ENCODE data around the gene NACC2.
A peak's percentile ranks its signal among the peaks of the same experiment; 100 is the strongest.
"Not testable (repeated sequence)": the region's sequence is repeated elsewhere in the genome, so short reads cannot be mapped to it uniquely, and the experiment has no call there.

Gene NACC2

DNA sequence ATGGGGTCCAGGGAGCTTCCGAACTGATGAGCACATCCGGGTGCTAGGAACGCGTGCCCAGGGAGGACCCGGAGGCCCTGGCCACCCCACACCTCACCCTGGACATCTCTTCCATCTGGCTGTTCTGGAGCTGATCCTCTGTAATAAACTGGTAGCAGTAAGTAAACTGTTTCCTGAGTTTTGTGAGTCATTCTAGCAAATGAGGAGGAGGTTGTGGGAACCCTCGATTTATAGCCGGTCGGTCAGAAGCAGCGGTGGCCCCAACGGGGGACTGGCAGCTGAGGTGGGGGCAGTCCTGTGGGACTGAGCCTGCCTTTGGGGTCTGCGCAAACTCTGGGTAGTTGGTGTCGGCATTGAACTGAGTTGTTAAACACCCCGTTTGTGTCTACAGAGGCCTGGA, 118.6 kb downstream of the NACC2 start:
- in situ Hi-C loops (cut with MboI; ENCODE audit: low pct_unique_long_range_greater_than_20kb, low sequenced_read_pairs), result no loop called here
- DNase-seq, result no peak

DNA sequence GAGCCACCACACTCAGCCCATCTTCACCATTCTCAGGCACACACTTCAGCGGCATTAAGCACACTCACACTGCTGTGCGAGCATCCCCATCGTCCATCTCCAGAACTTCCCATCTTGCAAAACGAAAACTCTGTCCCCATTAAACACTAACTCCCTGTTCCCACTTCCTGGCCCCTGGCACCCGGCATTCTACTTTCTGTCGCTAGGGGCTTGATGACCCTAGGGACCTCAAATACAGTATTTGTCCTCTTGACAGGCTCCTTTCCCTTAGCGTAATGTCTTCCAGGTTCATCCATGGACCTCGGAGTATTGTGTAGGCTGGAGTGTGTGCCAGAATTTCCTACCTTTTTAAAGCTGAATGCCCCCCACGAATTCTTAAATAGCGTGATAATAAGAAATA, 119.3 kb downstream of the NACC2 start:
- no peak for DNase-seq
- in situ Hi-C loops (cut with MboI; ENCODE audit: low pct_unique_long_range_greater_than_20kb, low sequenced_read_pairs), result no loop called here

DNA sequence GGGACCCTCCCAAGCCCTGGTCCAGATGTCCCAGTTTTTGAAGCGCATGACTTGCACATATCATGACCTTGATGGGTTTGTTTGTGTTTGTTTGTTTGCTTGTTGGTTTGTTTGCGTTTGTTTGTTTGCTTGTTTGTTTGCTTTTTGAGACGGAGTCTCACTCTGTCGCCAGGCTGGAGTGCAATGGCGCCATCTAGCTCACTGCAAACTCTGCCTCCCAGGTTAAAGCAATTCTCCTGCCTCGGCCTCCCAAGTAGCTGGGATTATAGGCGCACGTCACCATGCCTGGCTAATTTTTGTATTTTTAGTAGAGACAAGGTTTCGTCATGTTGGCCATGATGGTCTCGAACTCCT, 120.9 kb downstream of the NACC2 start:
- no peak for DNase-seq
- in situ Hi-C loops (cut with MboI; ENCODE audit: low pct_unique_long_range_greater_than_20kb, low sequenced_read_pairs), result no loop called here

DNA sequence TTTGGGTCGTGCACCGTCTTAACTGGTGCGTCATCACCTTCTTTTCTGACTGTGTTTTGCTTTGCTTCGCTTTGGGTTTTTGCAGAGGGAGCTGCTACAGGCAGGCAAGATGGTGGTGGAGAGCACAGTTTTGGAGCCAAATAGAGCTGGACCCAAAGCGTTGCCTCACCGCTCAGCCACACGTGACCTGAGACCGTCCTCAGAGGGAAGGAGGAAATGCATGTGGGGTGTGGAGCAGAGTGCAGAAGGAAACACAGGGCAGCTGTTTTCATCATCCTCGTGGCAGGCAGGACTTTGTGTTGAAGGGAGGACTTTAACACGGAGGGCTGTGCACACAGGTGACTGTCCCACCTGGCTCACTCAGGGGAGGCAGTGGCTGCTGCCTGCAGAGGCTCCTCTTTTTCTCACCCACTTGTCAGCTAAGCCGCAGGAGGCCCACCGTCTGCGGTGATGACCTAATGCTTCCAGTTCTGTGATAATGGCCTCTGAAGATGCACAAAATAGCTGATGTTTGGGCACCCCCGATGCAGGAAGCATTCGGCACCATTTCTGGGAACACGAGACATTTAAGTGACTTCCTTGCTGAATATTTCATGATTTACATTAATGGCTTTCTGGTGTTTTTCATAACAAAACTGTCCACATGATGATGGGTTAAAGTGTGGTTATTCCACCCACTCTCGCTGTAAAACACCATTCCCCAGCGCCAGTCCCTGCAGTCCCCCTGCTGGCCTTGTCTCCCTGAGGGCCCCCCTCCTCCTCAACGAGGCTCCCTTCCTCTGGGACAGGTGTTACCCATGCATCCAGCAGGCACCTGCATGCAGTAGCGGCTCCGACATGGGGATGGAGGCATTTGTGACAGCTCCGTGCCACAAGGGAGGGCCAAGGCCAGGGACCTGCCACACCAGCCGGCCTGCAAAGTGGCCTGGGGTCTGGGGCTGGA, 121.5 kb downstream of the NACC2 start:
- in situ Hi-C loops (cut with MboI; ENCODE audit: low pct_unique_long_range_greater_than_20kb, low sequenced_read_pairs), result no loop called here
- DNase-seq, result no peak

DNA sequence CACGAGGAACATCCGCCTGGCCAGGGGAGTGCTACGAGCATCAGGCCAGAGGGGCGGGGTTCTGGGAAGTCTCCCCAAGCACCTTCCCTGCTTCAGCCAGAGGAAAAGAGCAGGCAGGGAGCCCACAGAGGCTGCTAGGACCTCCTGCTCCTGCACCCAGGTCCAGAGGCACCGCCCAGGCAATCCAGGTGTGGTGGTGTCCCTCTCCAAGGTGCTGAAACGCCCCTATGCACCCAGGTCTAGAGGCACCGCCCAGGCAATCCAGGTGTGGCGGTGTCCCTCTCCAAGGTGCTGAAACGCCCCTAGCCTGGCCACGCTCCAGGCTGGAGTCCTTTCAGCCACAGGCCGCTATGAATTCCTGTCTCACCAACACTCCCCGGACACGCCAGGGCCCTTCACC, 123.2 kb downstream of the NACC2 start:
- DNase-seq, result no peak

DNA sequence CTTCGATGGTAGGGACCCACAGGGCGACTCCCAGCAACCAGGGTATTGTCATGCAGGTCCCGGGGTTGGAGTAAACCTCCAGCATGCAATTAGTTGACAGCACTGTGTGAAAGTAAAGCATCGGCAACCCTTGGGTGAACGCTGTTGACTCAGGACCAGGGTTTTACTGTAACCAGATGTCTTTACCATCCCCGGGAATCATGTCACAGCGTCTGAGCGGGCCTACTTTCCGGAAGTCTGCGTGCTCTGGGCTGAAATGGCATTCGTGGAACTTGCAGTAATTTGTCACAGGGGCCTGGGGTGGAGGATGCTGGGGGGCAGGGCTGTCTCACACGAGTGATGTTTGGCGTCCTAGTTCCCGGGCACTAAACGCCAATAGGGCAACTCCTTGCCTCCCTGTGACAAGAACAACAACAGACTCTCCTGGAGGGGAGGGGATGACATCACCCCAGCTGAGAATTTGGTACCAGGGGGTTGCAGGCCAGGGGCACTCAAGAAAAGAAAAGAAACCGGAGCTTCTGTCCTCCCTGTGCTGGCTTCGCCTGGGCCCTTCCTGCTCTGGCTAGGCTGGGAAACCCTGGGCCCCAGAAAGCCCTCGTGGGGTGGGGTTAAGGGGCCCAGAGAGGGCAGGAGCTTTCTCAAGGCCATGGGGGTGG, 123.8 kb downstream of the NACC2 start:
- in situ Hi-C loops (cut with MboI; ENCODE audit: low pct_unique_long_range_greater_than_20kb, low sequenced_read_pairs), result no loop called here
- DNase-seq, result no peak

More for the DNA sequence above, 123.2 kb downstream of the NACC2 start:
- in situ Hi-C loops (cut with MboI; ENCODE audit: low pct_unique_long_range_greater_than_20kb, low sequenced_read_pairs), result no loop called here

DNA sequence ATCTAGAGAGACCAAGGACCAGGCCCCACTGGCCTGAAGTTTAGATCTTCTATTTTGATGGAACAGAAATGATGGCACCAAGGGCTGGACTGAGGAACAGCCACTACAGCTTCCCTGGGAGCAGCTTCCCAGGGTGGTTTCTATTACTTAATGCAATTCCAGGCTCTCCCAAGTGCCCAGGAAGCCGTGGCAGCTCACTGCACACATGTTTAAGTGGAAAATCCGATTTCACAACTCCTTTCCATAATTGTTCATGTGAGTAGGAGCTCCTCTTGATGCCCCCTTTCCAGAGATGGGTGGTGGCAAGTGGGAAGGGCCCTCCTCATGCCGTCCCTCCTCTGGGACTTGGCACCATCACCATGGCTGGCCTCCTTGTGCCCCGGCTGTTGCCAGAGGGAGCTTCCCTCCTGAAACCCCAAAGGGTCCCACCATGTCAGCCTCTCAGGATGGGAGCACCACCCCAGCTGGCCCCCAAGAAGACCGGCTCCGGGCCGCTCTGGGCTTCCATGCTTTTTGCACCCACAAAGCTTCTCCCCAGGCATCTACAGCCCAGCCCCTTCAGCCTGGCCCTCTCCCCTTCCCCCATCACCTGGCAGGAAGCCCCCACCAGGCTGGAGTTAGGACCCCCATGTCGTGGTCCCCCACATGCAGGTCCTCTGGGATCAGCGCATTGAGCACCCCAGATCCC, 124.8 kb downstream of the NACC2 start:
- no peak for DNase-seq
- in situ Hi-C loops (cut with MboI; ENCODE audit: low pct_unique_long_range_greater_than_20kb, low sequenced_read_pairs), result no loop called here

DNA sequence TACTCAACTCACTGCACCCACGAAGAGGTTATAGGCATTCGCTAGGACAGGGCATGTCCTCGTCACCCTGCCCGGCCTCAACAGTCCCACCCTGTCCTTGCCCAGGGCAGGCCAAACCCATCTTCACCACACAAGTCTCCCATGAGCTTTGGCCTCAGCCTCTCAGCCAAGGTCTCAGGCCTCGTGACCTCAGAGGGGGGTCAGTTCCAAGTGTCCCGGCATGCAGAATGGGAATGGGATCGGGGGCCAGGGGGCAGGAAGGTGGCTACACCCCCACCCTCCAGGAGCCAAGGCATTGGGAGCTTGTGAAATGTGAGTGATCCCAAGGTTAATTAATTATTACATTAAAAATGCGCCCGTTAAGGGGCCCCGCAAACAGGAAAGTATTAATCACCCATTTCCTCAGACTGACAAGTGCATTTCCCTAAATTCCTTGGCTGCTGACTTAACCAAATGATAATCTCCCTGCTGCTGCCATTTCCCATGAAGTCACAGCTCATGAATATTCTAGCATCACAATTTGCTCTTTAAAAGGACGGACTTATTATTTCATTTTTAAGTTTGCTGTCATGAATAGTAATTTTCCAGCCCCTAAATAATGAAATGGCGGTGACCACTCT, 125.9 kb downstream of the NACC2 start:
- in situ Hi-C loops (cut with MboI; ENCODE audit: low pct_unique_long_range_greater_than_20kb, low sequenced_read_pairs), result no loop called here
- DNase-seq, result no peak

DNA sequence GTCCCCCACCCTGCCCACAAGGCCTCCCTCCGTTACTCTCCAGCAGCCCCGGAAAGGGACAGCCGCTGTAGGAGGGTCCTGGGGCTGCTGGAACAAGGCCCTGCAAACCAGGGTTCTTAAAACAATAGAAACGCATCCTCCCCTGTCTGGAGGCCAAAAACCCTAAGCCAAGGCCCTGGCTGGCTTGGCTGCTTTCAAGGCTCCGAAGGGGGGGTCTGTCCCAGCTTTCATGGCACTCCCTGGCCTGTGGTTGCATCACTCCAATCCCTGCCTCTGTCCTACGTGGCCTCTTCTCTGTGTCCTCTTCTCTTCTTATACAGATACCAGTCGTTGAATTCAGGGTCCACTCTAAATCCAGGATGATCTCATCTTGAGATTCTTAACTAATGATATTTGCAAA, 126.5 kb downstream of the NACC2 start:
- DNase-seq, result no peak
- in situ Hi-C loops (cut with MboI; ENCODE audit: low pct_unique_long_range_greater_than_20kb, low sequenced_read_pairs), result no loop called here

DNA sequence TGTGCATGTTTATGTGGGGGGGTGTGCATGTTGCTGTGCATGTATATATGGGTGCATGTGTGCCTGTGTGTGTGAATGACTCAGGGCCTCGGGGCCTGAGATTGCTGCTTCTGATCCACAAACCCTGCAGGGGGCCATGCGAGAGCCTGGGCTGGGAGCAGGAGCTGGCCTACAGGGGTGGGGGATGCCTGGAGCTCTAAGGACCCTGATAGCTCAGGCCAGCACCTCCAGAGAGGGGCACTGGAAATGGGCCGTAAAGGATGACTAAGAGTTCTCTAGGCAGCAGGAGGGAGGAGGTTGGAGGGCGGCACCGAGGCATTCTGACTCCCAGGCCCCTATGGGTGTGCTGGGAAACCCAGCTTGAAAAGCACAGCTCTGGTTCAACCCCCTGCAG, 127.0 kb downstream of the NACC2 start:
- in situ Hi-C loops (cut with MboI; ENCODE audit: low pct_unique_long_range_greater_than_20kb, low sequenced_read_pairs), result no loop called here
- DNase-seq, result no peak

DNA sequence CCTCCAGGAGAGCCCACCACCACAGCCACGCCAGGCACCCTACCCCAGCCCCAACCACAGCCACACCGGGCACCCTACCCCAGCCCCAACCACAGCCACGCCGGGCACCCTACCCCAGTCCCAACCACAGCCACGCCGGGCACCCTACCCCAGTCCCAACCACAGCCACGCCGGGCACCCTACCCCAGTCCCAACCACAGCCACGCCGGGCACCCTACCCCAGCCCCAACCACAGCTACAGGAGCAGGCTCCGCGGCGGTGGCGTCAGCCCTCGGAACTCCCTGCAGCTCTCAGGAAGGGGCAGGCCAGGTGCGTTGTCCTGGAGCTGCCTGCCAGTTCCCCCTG, 128.2 kb downstream of the NACC2 start:
- DNase-seq; in situ Hi-C loops (cut with MboI; ENCODE audit: low pct_unique_long_range_greater_than_20kb, low sequenced_read_pairs): not testable (repeated sequence)

DNA sequence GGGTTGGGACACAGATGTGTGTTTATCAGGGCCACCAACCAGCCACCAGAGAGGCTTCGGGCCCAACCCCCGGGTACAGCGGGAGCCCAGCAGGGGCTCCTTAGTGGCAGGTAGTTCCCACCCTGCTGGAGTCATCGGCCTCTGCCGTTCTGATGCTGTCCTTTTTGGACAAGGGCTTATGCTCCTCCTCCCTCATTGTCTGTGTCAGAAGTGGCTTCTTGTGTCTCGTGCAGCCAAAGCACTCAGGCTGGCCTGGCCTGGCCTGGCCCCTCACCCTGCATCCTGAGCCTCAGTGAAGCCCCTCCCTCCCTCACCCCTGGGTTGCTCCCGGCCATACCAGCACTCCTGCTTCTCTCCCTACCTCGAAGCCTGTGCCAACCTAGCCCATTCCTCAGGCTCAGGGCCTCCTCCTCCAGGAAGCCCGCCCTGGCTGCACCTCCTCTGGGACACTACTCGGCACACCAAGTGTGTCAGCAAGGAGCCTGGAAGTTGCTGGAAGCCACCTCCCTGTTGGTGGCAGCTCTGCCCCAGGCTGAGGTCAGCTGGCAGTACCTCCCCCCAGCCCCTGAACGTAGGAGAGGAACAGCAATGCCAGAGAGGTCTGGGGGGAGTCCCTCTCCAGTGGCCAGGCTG, 129.8 kb downstream of the NACC2 start:
- DNase-seq, result no peak
- in situ Hi-C loops (cut with MboI; ENCODE audit: low pct_unique_long_range_greater_than_20kb, low sequenced_read_pairs), result no loop called here

DNA sequence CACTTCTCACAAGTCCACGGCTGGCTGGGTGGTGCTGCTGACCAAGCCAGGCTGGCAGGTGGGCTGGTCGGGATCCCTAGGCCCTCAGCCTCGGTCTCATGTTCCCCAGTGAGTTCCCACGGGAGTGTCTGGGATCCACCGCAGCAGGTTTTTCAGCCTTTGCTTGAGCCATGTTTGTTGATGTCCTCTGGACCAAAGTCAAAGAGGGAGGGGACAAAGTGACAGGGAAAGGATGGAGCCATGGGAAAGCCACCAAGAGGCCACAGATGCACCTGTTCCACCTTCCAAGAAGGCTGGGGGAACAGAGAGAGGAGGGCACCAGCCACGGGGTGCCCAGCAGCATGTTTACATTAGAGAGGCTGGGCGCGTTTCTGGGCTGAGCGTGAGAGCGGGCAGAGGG, 131.2 kb downstream of the NACC2 start:
- DNase-seq, result no peak
- in situ Hi-C loops (cut with MboI; ENCODE audit: low pct_unique_long_range_greater_than_20kb, low sequenced_read_pairs), result no loop called here

DNA sequence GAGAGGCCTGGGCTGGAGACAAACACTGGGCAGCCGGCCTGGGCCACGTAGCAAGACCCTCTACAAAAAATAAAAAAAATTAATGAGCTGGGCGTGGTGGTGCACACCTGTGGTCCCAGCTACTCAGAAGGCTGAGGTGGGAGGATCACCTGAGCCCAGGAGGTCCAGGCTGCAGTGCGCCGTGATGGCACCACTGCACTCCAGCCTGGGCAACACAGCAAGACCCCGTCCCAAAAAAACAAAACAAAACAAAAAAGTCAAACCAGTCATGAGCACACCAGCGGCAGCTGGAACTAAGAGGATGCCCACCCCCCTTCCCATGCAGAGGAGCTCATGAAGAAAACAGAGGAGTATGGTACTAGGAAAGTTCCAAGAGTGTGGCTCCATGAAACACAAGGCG, 131.8 kb downstream of the NACC2 start:
- in situ Hi-C loops (cut with MboI; ENCODE audit: low pct_unique_long_range_greater_than_20kb, low sequenced_read_pairs), result no loop called here
- DNase-seq, result no peak

DNA sequence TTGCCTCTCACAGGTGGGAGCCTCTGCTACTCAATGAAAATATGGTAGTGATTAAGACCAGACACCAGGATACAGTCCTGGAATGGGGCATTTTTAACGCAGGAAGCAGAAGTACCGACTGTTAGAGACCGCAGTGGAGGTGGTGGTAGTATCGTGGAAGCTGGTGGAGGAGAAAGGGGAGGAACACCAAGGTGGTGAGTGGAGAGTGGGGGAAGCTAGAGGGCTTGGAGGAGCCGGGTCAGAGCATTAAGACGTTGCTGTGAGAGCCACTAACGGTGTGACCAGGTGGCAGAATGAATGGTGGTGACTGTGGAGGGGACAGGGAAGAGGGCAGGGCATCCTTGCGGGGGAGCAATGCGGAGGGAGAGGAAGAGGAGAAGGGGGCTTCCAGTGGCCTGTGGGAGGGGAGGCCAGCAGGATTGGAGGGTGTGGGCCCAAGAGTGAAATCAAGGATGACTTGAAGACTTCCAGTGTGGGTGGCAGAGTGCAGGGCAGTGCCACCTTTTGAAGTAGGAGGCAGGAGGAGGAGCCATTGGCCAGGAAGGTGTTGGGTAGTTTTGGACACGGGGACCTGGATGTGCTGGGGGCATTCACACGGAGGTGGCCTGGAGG, 132.3 kb downstream of the NACC2 start:
- DNase-seq, result peak; percentile 68
- in situ Hi-C loops (cut with MboI; ENCODE audit: low pct_unique_long_range_greater_than_20kb, low sequenced_read_pairs), result no loop called here

DNA sequence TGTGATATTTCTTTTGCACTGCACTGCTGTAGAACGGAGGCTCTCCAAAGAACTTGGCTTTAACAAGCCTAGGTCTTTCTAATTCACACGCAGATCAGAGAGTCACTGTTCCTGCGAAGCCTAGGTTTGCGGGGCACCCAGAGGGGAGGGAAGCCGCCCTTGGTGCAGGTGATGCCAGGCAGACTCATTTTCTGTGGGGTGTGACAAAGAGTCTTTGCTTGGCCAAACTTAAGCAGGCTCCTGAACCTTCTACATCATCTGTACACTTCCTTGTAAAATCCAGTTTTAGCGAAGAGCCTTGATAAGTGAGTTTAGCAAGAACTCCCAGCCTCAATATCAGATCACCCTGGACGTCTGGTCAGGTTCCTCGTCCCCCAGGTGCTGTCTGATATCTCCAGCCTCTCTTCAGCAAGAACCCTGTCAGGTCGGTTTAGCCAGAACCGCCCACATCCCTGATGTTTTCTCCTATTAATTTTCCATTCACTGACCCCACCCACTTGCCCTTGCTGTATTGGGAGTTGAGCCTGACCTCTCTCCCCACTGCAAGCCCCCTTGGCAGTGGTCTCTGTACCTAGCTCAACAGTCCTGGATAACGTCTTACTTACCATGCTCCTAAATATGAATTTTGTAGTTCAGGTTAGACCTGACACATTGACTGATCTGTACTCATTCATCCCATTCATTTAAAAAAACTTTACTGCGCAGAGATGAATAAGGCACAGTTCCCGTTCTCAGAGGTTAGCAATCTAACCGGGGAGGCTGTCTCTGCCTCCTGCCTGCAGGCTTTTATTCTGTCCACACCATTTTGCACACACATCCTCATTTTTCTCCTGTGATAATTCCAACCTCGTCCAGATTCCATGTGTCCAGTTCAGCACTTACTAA, 133.0 kb downstream of the NACC2 start:
- peak; percentile 38 for DNase-seq
- in situ Hi-C loops (cut with MboI; ENCODE audit: low pct_unique_long_range_greater_than_20kb, low sequenced_read_pairs), result no loop called here

DNA sequence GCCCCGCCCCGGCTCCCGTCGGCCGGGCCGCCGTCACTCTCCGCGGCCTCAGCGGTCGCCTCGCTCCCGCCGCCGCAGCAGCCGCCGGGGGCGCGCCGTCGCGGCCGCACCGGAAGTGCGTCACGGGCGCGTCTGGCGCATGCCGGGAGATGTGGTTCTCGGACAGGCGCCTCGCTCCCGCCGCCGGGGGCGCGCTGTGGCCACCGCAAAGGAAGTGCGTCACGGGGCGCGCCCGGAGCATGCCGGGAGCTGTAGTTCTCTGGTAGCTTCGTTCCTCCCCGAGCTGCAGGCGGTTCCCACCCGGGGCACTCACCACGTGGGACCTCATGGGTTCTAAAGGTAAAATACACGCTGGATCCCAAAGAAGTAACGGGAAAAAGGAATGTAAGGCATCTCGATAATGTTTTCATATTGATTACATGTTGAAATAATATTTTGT, 133.8 kb downstream of the NACC2 start, which contains the start of gene UBAC1:
UBAC1 (minus strand) TSS at position 97 of the 439 bp plus-strand sequence. CDS start 211 bp downstream, outside the sequence.
- in situ Hi-C loops (cut with MboI; ENCODE audit: low pct_unique_long_range_greater_than_20kb, low sequenced_read_pairs), result no loop called here
- DNase-seq, result peak; percentile 97

Measured in KBM-7 (cell line).